CD4-positive, alpha-beta T cell treated with Interferon alpha-2 for 1 hour (primary cell): ENCODE measurements around the gene KRTAP12-2.

Source experiments
- DNase-seq, 2 donors: peaks; one replicate each; pipeline ENCODE4 v3.0.0-alpha.2; 2020 to 2022

KRTAP12-2 gene

GRCh38 chr21:44625756-44626155, 41.0 kb downstream of the KRTAP12-2 start:
- no peak for DNase-seq

- DNase-seq: no peak
These were observed 43.2 kb downstream of the KRTAP12-2 start for GRCh38 chr21:44623575-44623974.

DNA sequence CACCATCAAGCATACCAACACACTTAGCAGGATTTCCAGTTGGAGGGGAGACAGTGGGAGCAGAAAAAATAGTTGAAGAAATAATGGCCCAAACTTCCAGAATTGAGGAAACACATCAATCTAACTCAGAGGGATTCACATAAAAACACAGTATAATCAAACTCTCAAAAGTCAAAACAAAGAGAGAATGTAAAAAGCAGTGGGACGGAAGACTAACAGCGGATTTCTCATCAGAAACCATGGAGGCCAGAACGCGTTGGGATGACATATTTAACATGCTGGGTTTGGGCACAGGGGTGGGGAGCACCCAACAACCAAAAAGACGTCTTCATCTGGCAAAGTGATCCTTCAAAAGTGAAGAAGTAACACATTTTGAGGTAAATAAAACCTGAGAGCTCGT, 46.8 kb downstream of the KRTAP12-2 start:
- no peak for DNase-seq

DNA sequence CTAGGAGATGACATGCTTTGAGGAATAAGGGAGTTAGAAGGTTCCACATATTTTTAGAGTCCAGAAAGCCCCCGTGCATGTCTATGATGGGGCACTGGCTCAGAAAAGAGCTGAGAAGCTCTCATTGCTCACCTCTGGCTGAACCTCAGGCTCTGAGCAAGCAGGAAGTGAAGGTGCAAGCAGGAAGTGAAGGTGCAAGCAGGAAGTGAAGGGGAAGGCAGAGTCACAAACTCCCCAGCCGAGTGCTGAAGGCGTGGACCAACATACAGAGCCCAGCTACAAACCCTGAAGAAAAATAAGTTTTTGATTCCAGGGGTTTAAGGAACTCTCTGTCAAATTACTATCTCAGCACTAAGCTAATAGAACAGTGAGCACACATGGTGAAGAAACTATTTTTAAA, 47.8 kb downstream of the KRTAP12-2 start:
- peak; percentile 59 to 75 for DNase-seq

DNA sequence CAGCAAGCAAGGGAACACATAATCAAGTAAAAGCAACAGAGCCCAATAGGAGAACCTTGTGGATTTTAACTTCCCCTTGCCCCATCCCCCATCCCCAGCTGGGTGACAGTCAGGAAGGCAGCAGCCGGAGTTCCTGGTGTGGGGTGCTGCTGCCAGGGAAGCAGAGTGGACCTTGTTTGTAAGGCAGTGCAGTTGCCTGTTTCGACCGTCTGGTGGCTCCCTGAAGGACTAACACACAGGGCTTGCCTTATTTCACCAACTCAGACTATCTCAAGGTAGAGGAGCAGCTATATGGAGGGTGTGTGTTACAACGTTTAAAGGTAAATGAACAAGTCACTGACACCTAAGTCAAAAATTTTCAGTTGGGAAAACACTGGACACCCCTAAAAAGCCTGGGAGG, 48.2 kb downstream of the KRTAP12-2 start:
- peak in 1 of 2 donors; percentile 9 for DNase-seq

GRCh38 chr21:44617071-44617501, 49.6 kb downstream of the KRTAP12-2 start:
- no peak for DNase-seq

- DNase-seq: no peak
These were observed 50.2 kb downstream of the KRTAP12-2 start for GRCh38 chr21:44616591-44616926.
